ENCODE data around the gene SRRM3.
"Not testable (repeated sequence)": the region's sequence is repeated elsewhere in the genome, so short reads cannot be mapped to it uniquely, and the experiment has no call there.

SRRM3 gene

DNA sequence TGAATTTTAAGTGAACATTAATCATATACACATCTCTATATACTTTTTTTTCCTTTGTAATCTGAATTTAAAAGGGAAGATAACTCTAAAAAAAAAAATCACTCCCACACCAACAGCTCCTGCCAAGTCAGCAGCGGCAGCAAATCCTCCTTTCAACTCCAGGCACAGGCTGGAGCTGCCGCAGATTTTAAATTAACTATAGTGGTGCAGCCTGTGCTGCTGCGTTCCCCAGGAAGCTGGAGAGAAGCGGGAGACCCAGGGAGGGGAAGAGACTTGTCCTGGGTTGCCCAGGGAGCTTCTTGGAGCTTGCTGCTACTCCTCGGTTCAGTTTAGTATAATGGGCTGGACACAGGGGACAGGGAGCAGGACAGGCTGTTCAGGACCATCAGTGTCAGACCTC lies 68.2 kb downstream of the SRRM3 start:
- Histone ChIP-seq H3K36me3 (ENCODE audit: control insufficient read depth in 1 of 2, insufficient read depth in 2 of 2, low read length in 2 of 2) (no peaks in the 10 kb centered on the region), H3K4me3 (ENCODE audit: low read depth in 1 of 2, low read length in 2 of 2) (no peak overlapping the region), H3K27me3 (ENCODE audit: low read depth, low read length) (peaks cover 16% of the 10 kb centered on the region), H3K4me1 (ENCODE audit: control insufficient read depth in 1 of 2, insufficient read depth in 2 of 2, low read length in 2 of 2) (peaks cover 0 to 11% of the 10 kb centered on the region in 2 donors), H3K9me3 (ENCODE audit: control insufficient read depth in 1 of 2, low read length in 2 of 2) (no peaks in the 10 kb centered on the region), H3K27ac (ENCODE audit: low read length) (no peak overlapping the region)

DNA sequence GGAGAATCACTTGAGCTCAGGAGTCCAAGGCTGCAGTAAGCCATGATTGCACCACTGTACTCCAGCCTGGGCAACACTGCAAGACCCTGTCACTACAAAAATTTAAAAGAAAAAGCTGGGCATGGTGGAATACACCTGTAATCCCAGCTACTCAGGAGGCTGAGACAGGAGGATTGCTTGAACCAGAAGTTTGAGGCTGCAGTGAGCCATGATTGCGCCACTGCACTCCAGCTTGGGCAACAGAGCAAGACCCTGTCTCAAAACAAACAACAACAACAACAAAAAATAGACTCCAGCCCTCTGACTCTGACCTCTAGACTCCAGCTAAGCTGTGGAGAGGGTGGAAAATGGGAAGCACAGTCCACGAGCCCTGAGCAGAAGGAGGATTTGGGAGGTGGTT lies 69.7 kb downstream of the SRRM3 start:
- not testable (repeated sequence) for H3K36me3 ChIP-seq (ENCODE audit: control insufficient read depth in 1 of 2, insufficient read depth in 2 of 2, low read length in 2 of 2); H3K27ac ChIP-seq (ENCODE audit: low read length); H3K4me3 ChIP-seq (ENCODE audit: low read depth in 1 of 2, low read length in 2 of 2); H3K9me3 ChIP-seq (ENCODE audit: control insufficient read depth in 1 of 2, low read length in 2 of 2)
- Histone ChIP-seq H3K27me3 (ENCODE audit: low read depth, low read length) (peaks cover 16% of the 10 kb centered on the region), H3K4me1 (ENCODE audit: control insufficient read depth in 1 of 2, insufficient read depth in 2 of 2, low read length in 2 of 2) (peaks cover 0 to 11% of the 10 kb centered on the region in 2 donors)

DNA sequence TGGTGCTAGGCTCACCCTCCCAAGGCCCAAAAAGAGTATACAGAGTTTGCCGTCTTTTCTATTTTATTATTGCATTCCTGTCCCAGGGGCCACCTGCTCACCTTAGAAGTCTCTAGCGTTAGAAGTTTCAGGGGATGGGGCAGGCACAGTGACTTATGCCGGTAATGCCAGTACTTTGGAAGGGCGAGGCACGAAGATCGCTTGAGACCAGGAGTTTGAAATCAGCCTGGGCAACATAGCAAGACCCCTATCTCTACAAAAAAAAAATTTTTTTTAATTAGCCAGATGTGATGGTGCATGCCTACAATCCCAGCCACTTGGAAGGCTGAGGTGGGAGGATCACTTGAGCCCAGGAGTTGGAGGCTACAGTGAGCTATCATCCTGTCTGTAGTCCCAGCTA lies 70.4 kb downstream of the SRRM3 start:
- Histone ChIP-seq H3K27me3 (ENCODE audit: low read depth, low read length) (peaks cover 11% of the 10 kb centered on the region), H3K36me3 (ENCODE audit: control insufficient read depth in 1 of 2, insufficient read depth in 2 of 2, low read length in 2 of 2) (no peaks in the 10 kb centered on the region), H3K27ac (ENCODE audit: low read length) (no peak overlapping the region), H3K9me3 (ENCODE audit: control insufficient read depth in 1 of 2, low read length in 2 of 2) (no peaks in the 10 kb centered on the region), H3K4me3 (ENCODE audit: low read depth in 1 of 2, low read length in 2 of 2) (no peak overlapping the region), H3K4me1 (ENCODE audit: control insufficient read depth in 1 of 2, insufficient read depth in 2 of 2, low read length in 2 of 2) (peaks cover 0 to 5% of the 10 kb centered on the region in 2 donors)

DNA sequence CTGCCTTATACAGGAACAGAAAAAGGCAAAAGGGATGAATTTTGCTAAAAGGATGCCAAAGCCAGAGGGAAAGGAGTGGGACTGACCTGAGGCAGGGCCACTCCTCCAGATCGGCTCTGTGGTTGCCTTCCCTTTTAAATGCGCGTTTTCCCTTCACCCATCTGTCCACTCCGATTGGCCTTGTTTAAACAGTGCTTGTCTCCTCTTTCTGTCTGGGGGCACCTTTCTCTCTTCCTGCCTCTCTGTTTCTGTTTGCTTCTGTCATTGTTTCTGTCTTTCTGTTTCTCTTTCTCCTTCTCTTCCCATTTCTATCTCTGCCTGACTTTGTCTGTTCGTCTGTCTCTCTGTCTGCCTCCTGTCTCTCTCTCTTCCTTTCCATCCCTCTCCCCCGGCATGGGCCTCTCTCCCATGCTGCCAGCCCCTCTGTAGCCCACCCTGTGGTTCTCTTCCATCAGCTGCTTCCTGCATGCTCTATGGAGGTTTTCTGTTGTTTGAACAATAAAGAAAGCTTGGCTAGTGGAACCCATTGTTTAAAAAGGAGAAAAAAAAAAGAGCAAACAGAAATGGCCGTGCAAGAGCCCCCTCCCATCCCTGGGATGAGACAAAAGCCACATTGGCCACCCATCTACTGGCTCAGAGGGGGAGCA lies 71.3 kb downstream of the SRRM3 start:
- no peak overlapping the region for H3K4me3 ChIP-seq (ENCODE audit: low read depth in 1 of 2, low read length in 2 of 2)
- H3K27ac ChIP-seq (ENCODE audit: low read length): no peak overlapping the region
- no peaks in the 10 kb centered on the region for H3K4me1 ChIP-seq (ENCODE audit: control insufficient read depth in 1 of 2, insufficient read depth in 2 of 2, low read length in 2 of 2)
- H3K9me3 ChIP-seq (ENCODE audit: control insufficient read depth in 1 of 2, low read length in 2 of 2): no peaks in the 10 kb centered on the region
- no peaks in the 10 kb centered on the region for H3K36me3 ChIP-seq (ENCODE audit: control insufficient read depth in 1 of 2, insufficient read depth in 2 of 2, low read length in 2 of 2)
- H3K27me3 ChIP-seq (ENCODE audit: low read depth, low read length): peaks cover 10% of the 10 kb centered on the region

DNA sequence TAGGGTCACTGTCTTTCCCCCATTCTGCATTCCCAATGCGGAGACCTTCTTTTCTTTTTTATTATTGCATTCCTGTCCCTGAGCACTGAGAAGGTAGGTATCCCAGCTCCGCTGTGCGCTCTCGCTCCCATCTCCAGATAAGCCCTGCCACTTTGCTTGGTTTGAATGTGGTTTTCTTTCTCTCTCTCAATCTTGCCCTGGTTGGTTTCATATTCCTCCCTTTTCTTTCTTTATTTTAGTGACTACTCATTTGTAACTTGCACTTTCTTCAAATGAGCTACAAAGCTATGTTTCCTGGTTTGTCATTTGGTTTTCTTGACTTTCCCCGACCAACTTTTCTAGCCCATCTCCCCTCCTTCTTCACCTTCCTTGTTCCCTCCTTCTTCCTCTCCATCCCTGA lies 71.8 kb downstream of the SRRM3 start:
- Histone ChIP-seq H3K4me1 (ENCODE audit: control insufficient read depth in 1 of 2, insufficient read depth in 2 of 2, low read length in 2 of 2) (no peaks in the 10 kb centered on the region), H3K36me3 (ENCODE audit: control insufficient read depth in 1 of 2, insufficient read depth in 2 of 2, low read length in 2 of 2) (no peaks in the 10 kb centered on the region), H3K27me3 (ENCODE audit: low read depth, low read length) (peaks cover 9% of the 10 kb centered on the region), H3K27ac (ENCODE audit: low read length) (no peak overlapping the region), H3K4me3 (ENCODE audit: low read depth in 1 of 2, low read length in 2 of 2) (no peak overlapping the region), H3K9me3 (ENCODE audit: control insufficient read depth in 1 of 2, low read length in 2 of 2) (no peaks in the 10 kb centered on the region)

DNA sequence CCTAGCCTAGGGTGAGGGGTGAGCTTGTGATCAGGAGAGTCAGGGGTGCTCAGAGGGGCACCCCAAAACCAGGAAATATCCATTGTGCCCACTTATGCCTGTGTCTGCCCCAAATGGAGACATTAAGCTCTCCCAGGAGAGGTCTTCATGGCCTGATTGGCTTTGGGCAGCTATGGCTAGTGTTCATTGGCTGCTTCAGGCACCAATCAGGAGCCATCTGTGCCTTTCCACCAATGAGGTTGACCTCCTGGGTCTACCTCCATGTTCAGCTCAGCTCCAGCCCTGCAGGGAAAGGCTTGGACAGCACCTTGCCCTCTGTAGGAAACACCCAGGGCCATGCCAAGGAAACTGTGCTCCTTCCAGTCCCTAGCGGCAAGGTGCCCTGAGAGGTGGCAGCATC lies 76.8 kb downstream of the SRRM3 start:
- H3K4me3 ChIP-seq (ENCODE audit: low read depth in 1 of 2, low read length in 2 of 2): no peak overlapping the region
- no peaks in the 10 kb centered on the region for H3K36me3 ChIP-seq (ENCODE audit: control insufficient read depth in 1 of 2, insufficient read depth in 2 of 2, low read length in 2 of 2)
- H3K4me1 ChIP-seq (ENCODE audit: control insufficient read depth in 1 of 2, insufficient read depth in 2 of 2, low read length in 2 of 2): peaks cover 0 to 6% of the 10 kb centered on the region in 2 donors
- H3K9me3 ChIP-seq (ENCODE audit: control insufficient read depth in 1 of 2, low read length in 2 of 2): no peaks in the 10 kb centered on the region
- no peak overlapping the region for H3K27ac ChIP-seq (ENCODE audit: low read length)
- peaks cover 10% of the 10 kb centered on the region for H3K27me3 ChIP-seq (ENCODE audit: low read depth, low read length)

DNA sequence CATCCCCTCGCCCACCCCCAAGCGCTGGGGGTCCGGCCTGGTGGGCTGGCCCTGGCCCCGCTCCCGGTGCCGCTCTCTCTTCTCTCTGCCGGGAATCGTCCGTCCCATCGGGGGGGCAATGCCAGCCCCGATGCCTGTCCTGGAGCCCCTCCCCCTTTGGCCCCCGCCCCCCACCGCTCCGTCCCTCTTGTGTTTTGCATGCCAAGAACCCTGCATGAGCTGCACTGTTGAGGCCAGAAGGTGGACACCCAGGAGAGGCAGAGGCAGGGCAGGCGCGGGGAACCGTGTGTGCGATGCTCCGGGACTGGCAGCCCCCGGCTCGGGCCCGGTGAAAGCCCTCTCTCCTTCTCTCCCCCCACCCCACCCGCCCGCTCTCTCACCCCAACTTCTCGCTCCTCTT lies 78.7 kb downstream of the SRRM3 start:
- Histone ChIP-seq H3K36me3 (ENCODE audit: control insufficient read depth in 1 of 2, insufficient read depth in 2 of 2, low read length in 2 of 2) (no peaks in the 10 kb centered on the region), H3K27me3 (ENCODE audit: low read depth, low read length) (peaks cover 10% of the 10 kb centered on the region), H3K27ac (ENCODE audit: low read length) (no peak overlapping the region), H3K4me1 (ENCODE audit: control insufficient read depth in 1 of 2, insufficient read depth in 2 of 2, low read length in 2 of 2) (peaks cover 0 to 6% of the 10 kb centered on the region in 2 donors), H3K9me3 (ENCODE audit: control insufficient read depth in 1 of 2, low read length in 2 of 2) (no peaks in the 10 kb centered on the region), H3K4me3 (ENCODE audit: low read depth in 1 of 2, low read length in 2 of 2) (no peak overlapping the region)

DNA sequence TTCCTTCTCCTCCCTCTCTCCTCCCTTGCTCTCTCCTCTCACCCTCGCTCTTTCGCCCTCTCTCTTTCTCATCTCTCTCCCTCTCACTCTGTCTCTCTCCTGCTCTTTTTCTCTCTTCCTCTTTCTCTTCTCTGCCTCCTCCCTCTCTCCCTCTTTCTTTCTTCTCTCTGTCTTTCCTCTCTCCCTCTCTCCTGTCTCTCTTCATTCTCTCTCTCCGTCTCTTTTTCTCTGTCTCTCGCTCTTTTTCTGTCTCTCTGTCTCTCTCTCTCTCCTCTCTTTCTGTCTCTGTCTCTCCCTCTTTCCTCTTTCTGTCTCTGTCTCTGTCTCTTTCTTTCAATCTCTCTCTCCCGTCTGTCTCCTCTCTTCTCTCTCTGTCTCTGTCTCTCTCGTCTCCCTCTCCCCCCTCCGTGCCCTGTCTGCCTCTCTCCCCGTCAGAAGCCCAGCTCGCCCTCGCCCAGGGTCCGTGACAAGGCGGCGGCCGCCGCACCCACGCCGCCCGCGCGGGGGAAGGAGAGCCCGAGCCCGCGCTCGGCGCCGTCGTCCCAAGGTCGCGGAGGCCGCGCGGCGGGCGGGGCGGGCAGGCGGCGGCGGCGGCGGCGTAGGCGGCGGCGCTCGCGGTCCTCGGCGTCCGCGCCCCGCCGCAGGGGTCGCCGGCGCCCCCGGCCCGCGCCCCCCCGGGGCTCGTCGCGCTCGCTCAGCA lies 79.5 kb downstream of the SRRM3 start:
- Histone ChIP-seq H3K27me3 (ENCODE audit: low read depth, low read length) (peaks cover 10% of the 10 kb centered on the region), H3K9me3 (ENCODE audit: control insufficient read depth in 1 of 2, low read length in 2 of 2) (no peaks in the 10 kb centered on the region), H3K4me3 (ENCODE audit: low read depth in 1 of 2, low read length in 2 of 2) (peak overlapping the region; percentile 4 to 48), H3K27ac (ENCODE audit: low read length) (no peak overlapping the region), H3K36me3 (ENCODE audit: control insufficient read depth in 1 of 2, insufficient read depth in 2 of 2, low read length in 2 of 2) (no peaks in the 10 kb centered on the region), H3K4me1 (ENCODE audit: control insufficient read depth in 1 of 2, insufficient read depth in 2 of 2, low read length in 2 of 2) (peaks cover 0 to 6% of the 10 kb centered on the region in 2 donors)

DNA sequence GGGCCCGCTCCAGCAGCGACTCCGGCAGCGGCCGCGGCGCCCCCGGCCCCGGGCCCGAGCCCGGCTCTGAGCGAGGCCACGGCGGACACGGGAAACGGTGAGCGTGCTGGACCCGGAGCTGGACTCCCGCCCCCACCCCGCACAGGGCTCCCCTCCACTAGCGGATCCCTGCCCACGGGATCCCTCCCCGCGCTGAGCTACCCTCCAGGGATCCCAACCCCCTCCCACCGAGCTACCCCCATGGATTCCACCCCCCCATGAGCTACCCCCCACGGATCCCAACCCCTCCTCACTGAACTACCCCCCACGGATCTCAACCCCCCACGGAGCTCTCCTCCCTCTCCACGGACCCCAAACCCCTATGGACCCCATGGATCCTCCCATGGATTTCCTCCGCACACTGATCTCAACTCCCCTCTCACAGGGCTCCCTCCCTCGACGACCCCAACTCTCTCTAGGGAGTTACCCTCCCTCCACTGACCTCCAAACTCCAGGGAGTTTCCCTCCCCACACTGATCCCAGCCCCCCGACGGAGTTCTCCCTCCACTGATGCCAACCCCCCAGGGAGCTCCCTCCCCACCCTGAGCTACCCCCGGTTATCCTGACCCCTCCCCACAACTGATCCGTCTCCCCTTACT lies 80.1 kb downstream of the SRRM3 start:
- Histone ChIP-seq H3K4me3 (ENCODE audit: low read depth in 1 of 2, low read length in 2 of 2) (peak overlapping the region; percentile 30 to 55), H3K27ac (ENCODE audit: low read length) (no peak overlapping the region), H3K9me3 (ENCODE audit: control insufficient read depth in 1 of 2, low read length in 2 of 2) (no peaks in the 10 kb centered on the region), H3K36me3 (ENCODE audit: control insufficient read depth in 1 of 2, insufficient read depth in 2 of 2, low read length in 2 of 2) (no peaks in the 10 kb centered on the region), H3K27me3 (ENCODE audit: low read depth, low read length) (peaks cover 10% of the 10 kb centered on the region), H3K4me1 (ENCODE audit: control insufficient read depth in 1 of 2, insufficient read depth in 2 of 2, low read length in 2 of 2) (peaks cover 0 to 6% of the 10 kb centered on the region in 2 donors)

DNA sequence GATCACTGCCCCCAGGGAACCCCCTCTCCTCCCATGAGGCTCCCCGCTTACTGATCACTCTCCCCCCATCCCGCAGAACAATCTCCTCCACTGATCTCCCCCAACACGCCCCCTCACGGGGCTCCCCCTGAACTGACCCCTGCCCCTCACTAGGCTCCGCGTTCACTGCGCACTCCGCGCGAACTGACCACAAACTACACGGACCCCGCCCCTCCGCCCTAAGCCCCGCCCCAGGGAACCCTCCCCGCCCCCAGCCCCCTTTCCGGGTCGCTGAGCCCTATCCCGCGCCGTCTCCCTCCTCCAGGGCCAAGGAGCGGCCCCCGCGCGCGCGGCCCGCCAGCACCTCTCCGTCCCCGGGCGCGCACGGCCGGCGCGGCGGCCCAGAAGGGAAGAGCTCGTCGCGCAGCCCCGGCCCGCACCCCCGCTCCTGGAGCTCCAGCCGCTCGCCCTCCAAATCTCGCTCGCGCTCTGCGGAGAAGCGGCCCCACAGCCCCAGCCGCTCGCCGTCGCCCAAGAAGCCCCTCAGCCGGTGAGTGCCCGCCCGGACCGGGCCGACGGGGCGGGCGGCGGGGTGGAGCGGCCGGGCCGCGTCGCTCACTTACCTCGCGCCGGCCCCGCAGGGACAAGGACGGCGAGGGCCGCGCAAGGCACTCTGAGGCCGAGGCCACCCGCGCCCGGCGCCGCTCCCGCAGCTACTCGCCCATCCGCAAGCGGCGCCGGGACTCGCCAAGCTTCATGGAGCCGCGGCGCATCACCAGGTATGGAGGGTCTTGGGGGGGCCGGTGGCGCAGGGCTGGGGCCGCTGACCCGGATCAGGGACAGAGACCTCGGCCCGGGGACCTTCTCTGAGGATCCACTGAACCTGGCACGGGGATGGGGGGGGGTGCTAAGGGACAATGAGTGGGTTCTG lies 80.9 kb downstream of the SRRM3 start:
- Histone ChIP-seq H3K27me3 (ENCODE audit: low read depth, low read length) (peaks cover 10% of the 10 kb centered on the region), H3K9me3 (ENCODE audit: control insufficient read depth in 1 of 2, low read length in 2 of 2) (no peaks in the 10 kb centered on the region), H3K27ac (ENCODE audit: low read length) (no peak overlapping the region), H3K4me1 (ENCODE audit: control insufficient read depth in 1 of 2, insufficient read depth in 2 of 2, low read length in 2 of 2) (peaks cover 0 to 6% of the 10 kb centered on the region in 2 donors), H3K4me3 (ENCODE audit: low read depth in 1 of 2, low read length in 2 of 2) (peak overlapping the region; percentile 30 to 55), H3K36me3 (ENCODE audit: control insufficient read depth in 1 of 2, insufficient read depth in 2 of 2, low read length in 2 of 2) (no peaks in the 10 kb centered on the region)

All from muscle layer of duodenum (tissue), 2 donors.